PC-3 (cell line): ENCODE data around the gene ARL14EPL. TPM values are rescaled to one million over a fixed set of nuclear protein-coding genes. Genes with fewer than 3 reads are reported as not detected.

ENCODE experiments used
- ATAC-seq: fragments of 200-7000 bp; cut with Tn5 transposase; 2 replicates; pipeline ENCODE4 v1.9.1; 2020; ENCODE audit warnings: mild to moderate bottlenecking, moderate library complexity
- BruUV-seq: library from RNA; stranded (reverse); fragments of 400-500 nt; replicated peaks from 2 replicates; lab custom pipeline; 2021; lab: Mats Ljungman, UMichigan
- CTCF ChIA-PET: fragments of 300-600 bp; sonication (Branson Sonifier 250); formaldehyde crosslinking; loops from one replicate; lab custom pipeline; 2022; ENCODE audit warnings: antibody characterized with exemption; lab: Charles Lee
- POLR2A ChIA-PET: fragments of 300-600 bp; sonication (Branson Sonifier 250); formaldehyde crosslinking; loops from one replicate; lab custom pipeline; 2022; ENCODE audit warnings: antibody characterized with exemption; ENCODE audit not compliant: unreplicated experiment; lab: Charles Lee
- DNase-seq: peaks from one replicate; pipeline ENCODE4 v3.0.0-alpha.2; 2015
- H2AFZ ChIP-seq: fragments of 300-600 bp; sonication (generic); 2 replicates; pipeline ENCODE4 v1.6.0; 2016; ENCODE audit warnings: antibody characterized with exemption, low read length
- H3F3A ChIP-seq: fragments of 300-600 bp; sonication (generic); one replicate; pipeline ENCODE4 v1.6.0; 2017; ENCODE audit warnings: antibody characterized with exemption, low read length, control low read depth, mild to moderate bottlenecking; ENCODE audit not compliant: unreplicated experiment
- H3K27ac ChIP-seq: fragments of 300-600 bp; sonication (generic); 2 replicates; pipeline ENCODE4 v1.5.1; 2016; ENCODE audit warnings: mild to moderate bottlenecking, low read length
- H3K27me3 ChIP-seq: fragments of 300-600 bp; sonication (generic); 2 replicates; pipeline ENCODE4 v1.6.1; 2016; ENCODE audit warnings: low read length, mixed read lengths
- H3K36me3 ChIP-seq: fragments of 300-600 bp; sonication (generic); 2 replicates; pipeline ENCODE4 v1.6.1; 2016; ENCODE audit warnings: low read depth, mixed run types, low read length, mixed read lengths
- H3K4me1 ChIP-seq: fragments of 300-600 bp; sonication (generic); 2 replicates; pipeline ENCODE4 v1.5.1; 2016; ENCODE audit warnings: low read length; ENCODE audit not compliant: insufficient read depth
- H3K4me2 ChIP-seq: fragments of 300-600 bp; sonication (generic); 2 replicates; pipeline ENCODE4 v1.6.0; 2016; ENCODE audit warnings: low read length
- H3K4me3 ChIP-seq: fragments of 300-600 bp; sonication (generic); 2 replicates; pipeline ENCODE4 v1.5.1; 2016; ENCODE audit warnings: mild to moderate bottlenecking, low read length, mixed read lengths
- H3K79me2 ChIP-seq: fragments of 300-600 bp; sonication (generic); 2 replicates; pipeline ENCODE4 v1.6.1; 2017; ENCODE audit warnings: low read length, mixed read lengths
- H3K9ac ChIP-seq: fragments of 300-600 bp; sonication (generic); 2 replicates; pipeline ENCODE4 v1.6.0; 2016; ENCODE audit warnings: mild to moderate bottlenecking, low read length
- H3K9me2 ChIP-seq: fragments of 300-600 bp; sonication (generic); replicated peaks from 2 replicates; pipeline ENCODE4 v1.6.1; 2016; ENCODE audit warnings: mixed run types, low read length, mixed read lengths
- H3K9me3 ChIP-seq: fragments of 300-600 bp; sonication (generic); 2 replicates; pipeline ENCODE4 v1.6.1; 2016; ENCODE audit warnings: low read length, mixed read lengths
- H4K20me1 ChIP-seq: fragments of 300-600 bp; sonication (generic); 2 replicates; pipeline ENCODE4 v1.6.1; 2016; ENCODE audit warnings: low read length, mixed read lengths
- CTCF ChIP-seq: fragments of 300-600 bp; sonication (generic); conservative IDR thresholded peaks from 2 replicates; pipeline ENCODE4 v1.5.1; 2017; ENCODE audit warnings: antibody characterized with exemption, low read depth, mild to moderate bottlenecking, low read length
- EZH2 ChIP-seq: fragments of 300-600 bp; sonication (generic); IDR thresholded peaks from one replicate; pipeline ENCODE4 v1.6.1; 2017; ENCODE audit warnings: antibody characterized with exemption, mild to moderate bottlenecking, low read length; ENCODE audit not compliant: unreplicated experiment
- EZH2phosphoT487 ChIP-seq: fragments of 300-600 bp; sonication (generic); IDR thresholded peaks from 2 replicates; pipeline ENCODE4 v1.6.1; 2018; ENCODE audit warnings: mild to moderate bottlenecking, antibody characterized with exemption, low read length, borderline replicate concordance
- intact Hi-C: fragments of 100-400 bp; cut with micrococcal nuclease; formaldehyde crosslinking; loops from 2 replicates; pipeline ENCODE4 v1.9.0; 2023
- total RNA-seq: library from RNA; depleted of rRNA; stranded (reverse); fragments of >200 nt; gene quantifications from 2 replicates; pipeline ENCODE4 v1.2.3, GENCODE V29; 2014

The ARL14EPL gene
- total RNA-seq, 1 experiment from 2014 or later = not detected

GRCh38 chr5:116013936-116014335 is 18.3 kb upstream of the ARL14EPL start:
- no peaks in the 10 kb centered on the region for H3K9me3 ChIP-seq
- no peak overlapping the region for H3K9ac ChIP-seq
- no peaks in the 10 kb centered on the region for H3K9me2 ChIP-seq
- POLR2A ChIA-PET = no interaction called here
- ATAC-seq (no peak), DNase-seq (no peak)
- H2AFZ ChIP-seq = no peak overlapping the region
- no peak overlapping the region for H3K27ac ChIP-seq
- H3K4me1 ChIP-seq = no peaks in the 10 kb centered on the region
- no peak overlapping the region for H3K4me2 ChIP-seq
- no peak for TF ChIP-seq CTCF
- TF ChIP-seq EZH2 = no peak
- TF ChIP-seq EZH2phosphoT487 = no peak
- H3K4me3 ChIP-seq = no peak overlapping the region
- intact Hi-C loops = no loop called here
- no peaks in the 10 kb centered on the region for H3K27me3 ChIP-seq
- H4K20me1 ChIP-seq = no peaks in the 10 kb centered on the region
- CTCF ChIA-PET = no interaction called here
- no peaks in the 10 kb centered on the region for H3K36me3 ChIP-seq
- H3F3A ChIP-seq = no peaks in the 10 kb centered on the region
- no peaks in the 10 kb centered on the region for H3K79me2 ChIP-seq
- BruUV-seq = no TSS peak

GRCh38 chr5:116023619-116024018 is 8.7 kb upstream of the ARL14EPL start:
- Histone ChIP-seq H3K9me2 (no peaks in the 10 kb centered on the region), H3K36me3 (no peaks in the 10 kb centered on the region), H3K4me3 (no peak overlapping the region), H3F3A (no peaks in the 10 kb centered on the region), H3K79me2 (no peaks in the 10 kb centered on the region), H3K27ac (no peak overlapping the region), H3K9me3 (no peaks in the 10 kb centered on the region), H2AFZ (no peak overlapping the region), H3K4me2 (no peak overlapping the region), H3K4me1 (no peaks in the 10 kb centered on the region), H3K9ac (no peak overlapping the region), H4K20me1 (no peaks in the 10 kb centered on the region), H3K27me3 (no peaks in the 10 kb centered on the region)
- POLR2A ChIA-PET = interaction anchor here (0.6 kb wide), 1 partner anchor 21 kb away, joined by 3 read pairs; no protein-coding TSS in a partner anchor
- no peak for TF ChIP-seq EZH2phosphoT487
- no peak for TF ChIP-seq CTCF
- TF ChIP-seq EZH2 = no peak
- no TSS peak for BruUV-seq
- no peak for ATAC-seq
- no peak for DNase-seq
- intact Hi-C loops = no loop called here
- CTCF ChIA-PET = no interaction called here

- Histone ChIP-seq H3K4me2 (no peak overlapping the region), H3K9ac (no peak overlapping the region), H3K27me3 (no peaks in the 10 kb centered on the region), H3K4me3 (no peak overlapping the region), H3K79me2 (no peaks in the 10 kb centered on the region), H3K27ac (no peak overlapping the region), H3K9me2 (no peaks in the 10 kb centered on the region), H3K4me1 (no peaks in the 10 kb centered on the region), H3F3A (no peaks in the 10 kb centered on the region), H3K36me3 (no peaks in the 10 kb centered on the region), H2AFZ (no peak overlapping the region), H4K20me1 (no peaks in the 10 kb centered on the region), H3K9me3 (no peaks in the 10 kb centered on the region)
- ChIA-PET POLR2A (no interaction called here), CTCF (no interaction called here)
- no TSS peak for BruUV-seq
- intact Hi-C loops = no loop called here
- TF ChIP-seq EZH2 = no peak
- no peak for TF ChIP-seq EZH2phosphoT487
- no peak for TF ChIP-seq CTCF
- no peak for DNase-seq
- ATAC-seq = no peak
These were observed 6.4 kb upstream of the ARL14EPL start for GRCh38 chr5:116025866-116026265.
